Measurements from ENCODE around the gene SPTBN1.

The SPTBN1 gene

GRCh38 chr2:54578648-54579045 lies 122.5 kb downstream of the SPTBN1 start:
- no peak for DNase-seq

GRCh38 chr2:54579061-54579681 lies 123.0 kb downstream of the SPTBN1 start:
- DNase-seq: no peak

- DNase-seq: peak; percentile 31
Measured at GRCh38 chr2:54579682-54580620, 123.8 kb downstream of the SPTBN1 start.

- no peak for DNase-seq
Measured at GRCh38 chr2:54581326-54582039, 125.4 kb downstream of the SPTBN1 start.

GRCh38 chr2:54582987-54583386 lies 126.9 kb downstream of the SPTBN1 start:
- DNase-seq: no peak

GRCh38 chr2:54584598-54584997 lies 128.5 kb downstream of the SPTBN1 start:
- no peak for DNase-seq

- DNase-seq: no peak
Measured at GRCh38 chr2:54585136-54585733, 129.1 kb downstream of the SPTBN1 start.

- no peak for DNase-seq
Measured at GRCh38 chr2:54586062-54586461, 129.9 kb downstream of the SPTBN1 start.

- no peak for DNase-seq
Measured at GRCh38 chr2:54586494-54586893, 130.4 kb downstream of the SPTBN1 start.

GRCh38 chr2:54587171-54588016 lies 131.3 kb downstream of the SPTBN1 start:
- no peak for DNase-seq

GRCh38 chr2:54588244-54588899 lies 132.2 kb downstream of the SPTBN1 start:
- no peak for DNase-seq

- no peak for DNase-seq
Measured at GRCh38 chr2:54589038-54589339, 132.9 kb downstream of the SPTBN1 start.

GRCh38 chr2:54589340-54590215 lies 133.5 kb downstream of the SPTBN1 start:
- no peak for DNase-seq

GRCh38 chr2:54590216-54591120 lies 134.3 kb downstream of the SPTBN1 start:
- no peak for DNase-seq

- DNase-seq: no peak
Measured at GRCh38 chr2:54591551-54591950, 135.4 kb downstream of the SPTBN1 start.

GRCh38 chr2:54593249-54593648 lies 137.1 kb downstream of the SPTBN1 start:
- DNase-seq: no peak

GRCh38 chr2:54594048-54594447 lies 137.9 kb downstream of the SPTBN1 start:
- DNase-seq: no peak

- DNase-seq: no peak
Measured at GRCh38 chr2:54595161-54595803, 139.2 kb downstream of the SPTBN1 start.

All from activated gamma-delta T cell treated with Interleukin-2 at 50 U/mL for 16 hours (primary cell).